GM23248 (cell line): Measurements from ENCODE around the gene CAMK2N1.

Experiments
- EZH2 ChIP-seq: fragments of 200-600 bp; sonication (generic); IDR thresholded peaks from 2 replicates; pipeline ENCODE4 v1.6.1; 2018; ENCODE audit warnings: antibody characterized with exemption, mild to moderate bottlenecking; ENCODE audit not compliant: insufficient read depth, poor library complexity, severe bottlenecking
- EZH2phosphoT487 ChIP-seq: fragments of 200-600 bp; sonication (generic); IDR thresholded peaks from 2 replicates; pipeline ENCODE4 v1.6.1; 2018; ENCODE audit warnings: antibody characterized with exemption, moderate library complexity, mild to moderate bottlenecking, low read depth; ENCODE audit not compliant: insufficient read depth

GRCh38 chr1:20491866-20492265, 5.9 kb upstream of the CAMK2N1 start:
- TF ChIP-seq EZH2 (no peak), EZH2phosphoT487 (no peak)
